ENCODE measurements around the gene TSPAN14.

Gene TSPAN14

DNA sequence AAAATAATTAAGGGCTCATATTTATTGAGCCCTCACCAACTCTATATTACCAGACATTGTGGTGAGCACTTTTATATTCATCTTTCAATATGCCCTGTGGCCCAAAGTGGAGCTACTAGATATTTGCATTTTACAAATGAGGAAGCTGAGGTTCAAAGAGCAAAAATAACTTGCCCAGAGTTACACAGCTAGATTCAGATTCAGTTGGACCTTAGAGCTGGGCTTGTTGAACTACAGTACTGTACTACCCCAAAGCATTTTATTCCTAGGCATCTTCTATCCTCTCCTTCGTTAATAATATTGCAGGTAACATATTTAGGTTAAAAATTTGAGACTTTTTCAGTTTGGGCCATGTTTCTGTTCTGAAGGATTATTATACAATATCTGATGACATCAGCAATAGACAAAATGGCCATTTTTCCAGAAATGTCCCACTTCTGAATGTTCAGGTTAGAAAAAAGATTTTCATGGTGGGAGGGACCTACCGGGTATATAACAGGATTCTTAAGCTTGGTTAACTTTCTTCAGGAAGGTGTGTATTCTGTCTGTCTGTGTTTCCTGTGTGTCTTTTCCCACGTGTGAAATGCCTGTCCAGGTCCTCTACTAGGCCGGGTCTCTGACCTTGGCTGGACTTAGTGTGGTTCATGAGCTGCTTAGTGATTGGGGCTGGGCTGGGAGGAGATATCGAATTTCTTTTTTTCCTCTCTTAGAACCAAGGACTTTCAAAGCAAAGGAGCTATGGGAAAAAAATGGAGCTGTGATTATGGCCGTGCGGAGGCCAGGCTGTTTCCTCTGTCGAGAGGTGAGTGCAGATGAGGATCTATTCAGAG lies 32.2 kb upstream of the TSPAN14 start:
- DNase-seq (ENCODE audit: low spot score): no peak

DNA sequence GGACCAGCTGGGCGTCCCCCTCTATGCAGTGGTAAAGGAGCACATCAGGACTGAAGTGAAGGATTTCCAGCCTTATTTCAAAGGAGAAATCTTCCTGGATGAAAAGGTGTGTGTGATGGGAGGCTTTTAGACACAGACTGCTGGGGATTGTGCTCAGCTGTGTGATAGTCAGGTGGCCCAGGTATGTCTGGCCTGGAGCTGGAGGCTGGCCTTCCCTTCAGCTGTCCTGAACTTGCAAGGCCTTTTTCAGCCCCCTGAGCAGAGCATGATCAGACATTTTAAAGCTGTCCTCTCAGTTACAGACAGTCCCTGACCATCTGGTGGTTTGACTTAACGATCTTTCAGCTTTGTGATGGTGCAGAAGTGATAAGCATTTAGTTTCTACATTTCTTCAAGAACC lies 28.2 kb upstream of the TSPAN14 start:
- no peak for DNase-seq (ENCODE audit: low spot score)

DNA sequence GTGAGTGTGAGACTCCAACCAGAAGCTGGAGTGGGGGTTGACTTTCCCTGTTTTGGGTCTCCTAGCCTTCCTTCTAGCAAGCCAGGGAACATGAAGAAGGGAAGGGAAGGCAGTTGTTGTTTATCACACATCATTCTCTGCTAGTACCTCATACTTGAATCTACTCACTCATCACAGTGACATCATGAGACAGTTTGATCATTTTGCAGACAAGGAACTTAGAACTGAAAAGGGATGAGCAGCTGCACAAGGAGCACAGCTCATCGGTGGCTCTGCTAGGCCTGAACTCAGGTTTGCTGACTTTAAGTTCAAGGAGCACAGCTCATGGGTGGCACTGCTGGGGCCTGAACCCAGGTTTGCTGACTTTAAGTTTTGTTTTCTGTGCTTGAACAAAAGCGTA lies 26.6 kb upstream of the TSPAN14 start:
- DNase-seq (ENCODE audit: low spot score): no peak

DNA sequence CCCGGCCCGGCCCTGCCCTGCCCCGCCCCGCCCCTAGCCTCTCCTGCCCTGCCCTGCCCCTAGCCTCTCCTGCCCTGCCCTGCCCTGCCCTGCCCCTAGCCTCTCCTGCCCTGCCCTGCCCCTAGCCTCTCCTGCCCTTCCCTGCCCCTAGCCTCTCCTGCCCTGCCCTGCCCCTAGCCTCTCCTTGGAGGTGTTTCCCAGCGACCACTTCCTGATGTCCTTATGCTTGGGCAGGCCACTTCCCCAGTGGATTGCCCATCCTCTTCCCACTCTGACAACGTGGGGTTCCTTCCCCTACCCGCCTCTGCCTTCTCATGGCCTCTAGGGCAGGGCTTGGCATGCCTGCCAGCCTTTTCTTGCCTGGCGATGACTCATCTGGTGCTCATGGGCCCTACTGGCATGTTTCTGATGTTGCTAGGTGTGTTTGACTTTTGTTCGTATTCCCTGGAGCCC lies 24.6 kb upstream of the TSPAN14 start:
- DNase-seq (ENCODE audit: low spot score): no peak

DNA sequence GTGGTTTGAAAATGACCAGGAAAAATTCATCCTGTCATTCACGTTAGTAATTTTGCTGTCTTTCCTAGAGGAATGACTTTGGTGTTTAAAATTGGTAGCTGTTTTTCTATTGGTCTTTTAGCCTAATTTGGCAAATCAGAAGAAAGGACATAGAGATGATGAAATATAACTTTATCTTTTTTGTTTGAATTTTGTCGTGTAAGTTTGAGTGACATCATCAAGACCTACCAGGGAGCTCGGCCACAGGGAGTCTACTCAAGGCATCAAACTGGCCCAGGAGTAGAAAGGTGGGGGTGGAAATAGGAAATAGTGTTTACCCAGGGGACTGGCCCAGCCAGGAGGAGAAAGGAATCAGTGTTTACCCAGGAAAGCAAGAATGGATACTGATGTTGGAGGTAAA lies 21.0 kb upstream of the TSPAN14 start:
- no peak for DNase-seq (ENCODE audit: low spot score)

DNA sequence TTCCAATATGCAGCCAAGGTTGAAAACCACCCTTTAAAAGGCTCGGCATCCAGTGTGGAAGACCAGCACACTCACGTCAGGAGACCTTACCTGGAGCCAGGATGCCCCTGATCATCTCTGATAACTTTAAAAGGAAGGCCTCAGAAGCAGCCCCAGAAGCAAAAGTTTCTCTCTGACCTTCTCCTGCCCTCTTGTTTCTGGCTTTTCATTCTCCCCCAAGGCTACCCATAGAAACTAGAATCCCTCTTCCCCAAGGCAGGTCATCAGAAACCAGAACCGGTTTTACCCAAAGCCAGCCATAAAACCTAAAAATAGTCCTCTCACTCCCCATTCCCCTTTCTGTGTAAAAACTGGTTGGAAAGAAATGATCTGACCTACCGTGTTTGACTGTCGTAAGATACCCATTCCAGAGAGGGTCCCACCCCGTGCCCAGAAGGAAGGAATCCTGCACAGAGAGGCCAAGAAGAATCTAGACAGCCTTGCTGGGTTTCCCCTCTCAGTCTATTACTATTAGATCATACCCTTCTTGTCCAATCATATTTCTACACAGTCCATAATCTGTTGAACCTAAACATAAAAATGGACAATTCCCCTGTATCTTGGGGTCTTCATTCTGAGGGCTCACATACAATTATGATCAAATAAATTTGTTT lies 17.5 kb upstream of the TSPAN14 start:
- no peak for DNase-seq (ENCODE audit: low spot score)

DNA sequence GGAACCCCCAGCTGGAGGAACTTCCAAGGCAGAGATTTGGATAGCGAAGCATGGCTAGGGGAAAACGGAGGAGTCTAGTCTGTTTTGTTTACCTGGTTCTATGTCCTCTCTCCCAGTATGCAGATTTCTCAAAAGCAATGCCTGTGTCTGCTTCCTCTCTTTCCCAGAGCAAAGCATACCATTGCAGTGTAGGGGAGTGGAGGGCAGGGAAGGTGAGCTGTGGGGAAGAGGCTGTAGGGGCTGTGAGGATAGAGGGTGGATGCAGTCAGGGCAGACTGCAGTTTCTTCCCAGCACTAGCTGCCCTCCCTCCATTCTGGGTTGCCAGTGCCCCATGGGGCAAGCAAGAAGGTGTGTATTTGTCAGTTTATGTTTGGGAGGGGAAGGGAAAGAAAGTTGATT lies 16.9 kb upstream of the TSPAN14 start:
- no peak for DNase-seq (ENCODE audit: low spot score)

DNA sequence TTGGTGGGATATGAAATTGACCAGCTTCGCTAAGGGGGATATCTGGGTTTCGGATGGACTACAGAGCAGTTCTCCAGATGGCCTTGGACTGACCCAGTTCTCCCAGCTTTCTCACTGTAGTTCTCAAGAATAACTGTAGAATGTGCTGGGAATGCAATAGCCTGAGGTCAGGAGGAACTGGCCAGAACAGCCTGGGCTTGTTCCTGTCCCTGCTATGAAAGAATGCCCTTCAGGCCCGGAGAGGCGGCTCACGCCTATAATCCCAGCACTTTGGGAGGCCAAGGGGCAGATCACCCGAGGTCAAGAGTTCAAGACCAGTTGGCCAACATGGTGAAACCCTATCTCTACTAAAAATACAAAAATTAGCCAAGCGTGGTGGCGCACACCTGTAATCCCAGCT lies 12.3 kb upstream of the TSPAN14 start:
- no peak for DNase-seq (ENCODE audit: low spot score)

DNA sequence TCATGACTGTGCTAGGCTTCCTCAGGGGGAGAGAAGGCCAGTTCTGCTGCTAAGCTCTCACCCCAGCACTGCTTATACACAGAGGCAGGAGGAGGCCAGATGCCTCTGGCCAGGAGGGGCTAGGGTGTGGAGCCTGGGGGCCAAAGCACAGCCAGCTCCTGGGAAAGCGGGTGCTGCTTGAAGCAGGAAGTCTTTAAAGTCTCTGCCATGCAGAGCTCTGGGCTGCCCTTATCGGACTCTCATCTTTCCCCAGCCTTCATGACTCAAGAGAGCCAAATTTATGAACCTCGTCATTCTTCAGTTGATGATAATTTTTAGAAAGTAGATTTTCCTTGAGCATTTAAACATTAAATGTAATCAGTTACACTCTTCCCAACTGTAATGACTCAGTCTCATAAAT lies 11.2 kb upstream of the TSPAN14 start:
- DNase-seq (ENCODE audit: low spot score): no peak

DNA sequence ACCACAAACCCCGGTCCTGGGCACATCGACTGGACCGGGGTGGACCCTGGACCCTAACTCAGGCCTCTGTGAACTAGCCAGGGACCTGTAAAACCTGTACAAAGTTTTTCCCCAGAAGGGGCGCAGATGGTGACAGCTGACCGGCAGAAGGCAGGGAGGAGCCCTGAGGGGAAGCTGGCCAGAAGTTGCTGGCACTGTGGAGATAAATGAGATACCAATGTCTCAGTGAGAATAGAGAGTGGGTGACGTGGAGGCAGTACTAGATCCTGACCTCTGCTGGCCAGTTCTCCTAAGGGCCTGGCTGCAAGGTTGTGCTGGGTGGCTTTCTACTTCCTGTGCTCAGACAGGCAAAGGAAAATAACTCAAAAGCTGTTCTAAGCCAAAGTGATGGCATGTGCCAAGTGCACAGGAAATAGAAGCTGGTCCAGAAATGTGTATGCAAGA lies 10.6 kb upstream of the TSPAN14 start:
- no peak for DNase-seq (ENCODE audit: low spot score)

DNA sequence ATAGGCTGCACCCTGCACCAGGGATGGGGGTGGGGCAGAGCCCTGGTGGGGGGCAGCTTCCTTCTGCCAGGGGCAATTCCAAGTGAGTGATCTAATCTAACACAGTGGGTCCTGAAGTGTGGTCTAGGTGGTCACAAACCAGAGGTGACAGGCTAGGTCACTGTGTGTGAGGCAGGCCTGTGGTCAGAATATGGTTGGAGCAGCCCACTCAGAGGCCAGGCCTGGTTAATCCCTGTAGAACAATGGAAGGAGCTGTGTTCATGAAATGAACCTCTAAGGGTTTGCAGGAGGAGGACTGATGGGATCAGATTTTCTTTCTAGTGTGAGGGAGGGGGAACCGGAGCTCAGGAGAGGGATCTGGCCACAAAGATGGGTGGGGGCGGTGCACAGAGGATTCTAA lies 10.0 kb upstream of the TSPAN14 start:
- DNase-seq (ENCODE audit: low spot score): no peak

DNA sequence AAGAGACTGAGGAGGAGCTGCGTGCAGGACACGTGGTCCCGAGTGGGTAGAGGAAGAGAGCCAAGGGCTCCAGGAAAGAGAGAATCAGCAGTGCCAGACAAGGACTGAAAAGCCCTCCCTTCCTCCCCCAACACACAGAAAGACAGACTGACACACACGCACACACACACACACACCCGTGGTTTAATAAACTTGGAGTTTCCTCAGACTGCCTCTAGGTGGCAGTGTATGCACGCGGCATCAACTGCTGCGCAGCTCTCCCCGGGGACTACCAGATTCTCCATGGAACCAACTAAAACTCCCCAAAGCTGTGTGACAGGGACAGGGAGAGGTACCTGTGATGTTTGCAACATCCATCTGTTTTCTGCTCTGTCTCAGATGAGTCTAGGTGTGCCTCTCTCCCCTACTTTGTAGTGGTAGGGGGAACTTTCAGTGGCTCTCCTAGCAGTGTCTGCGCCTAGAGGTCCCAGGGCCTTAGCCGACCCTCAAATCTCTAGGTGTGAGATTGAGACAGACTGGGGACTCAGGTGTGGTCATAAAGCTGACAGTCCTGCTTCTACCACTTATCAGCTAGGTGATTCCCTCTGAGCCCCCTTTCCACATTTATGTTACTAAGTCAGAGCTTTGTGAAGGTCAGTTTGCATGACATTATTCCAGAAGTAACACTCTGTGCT lies 9.3 kb upstream of the TSPAN14 start:
- DNase-seq (ENCODE audit: low spot score): peak; percentile 71

DNA sequence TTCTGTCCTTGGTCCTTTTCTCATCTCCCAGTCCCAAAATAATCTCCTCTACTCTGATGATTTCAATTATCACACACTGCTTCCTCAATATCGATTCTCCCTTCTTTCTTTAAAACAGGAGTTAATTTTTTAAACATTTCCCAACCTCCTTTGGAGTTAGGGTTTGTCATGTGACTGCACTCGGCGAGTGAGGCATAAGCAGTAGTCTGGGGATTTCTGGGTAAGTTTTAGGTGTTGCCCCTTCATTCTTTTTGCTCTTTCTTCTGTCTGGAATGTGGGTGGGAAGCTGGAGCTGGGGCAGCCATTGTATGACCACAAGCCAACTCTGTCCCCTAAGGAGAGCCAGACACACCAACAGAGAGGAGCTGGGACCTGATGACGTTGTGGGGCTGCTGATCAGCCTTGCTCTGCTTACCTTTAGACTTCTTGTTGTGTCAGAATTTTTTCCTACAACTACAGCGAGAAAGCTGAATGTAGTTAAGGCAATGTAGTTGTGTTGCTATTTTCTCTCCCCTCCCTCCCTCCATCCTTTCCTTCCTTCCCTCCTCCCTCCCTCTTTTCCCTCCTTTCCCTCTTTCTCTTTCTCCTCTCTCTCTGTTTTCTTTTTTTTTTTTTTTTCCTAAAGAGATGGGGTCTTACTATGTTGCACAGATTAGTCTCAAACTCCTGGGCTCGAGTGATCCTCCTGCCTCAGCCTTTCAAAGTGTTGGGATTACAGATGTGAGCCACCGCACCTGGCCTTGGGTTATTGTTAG lies 6.5 kb upstream of the TSPAN14 start:
- DNase-seq (ENCODE audit: low spot score): no peak

DNA sequence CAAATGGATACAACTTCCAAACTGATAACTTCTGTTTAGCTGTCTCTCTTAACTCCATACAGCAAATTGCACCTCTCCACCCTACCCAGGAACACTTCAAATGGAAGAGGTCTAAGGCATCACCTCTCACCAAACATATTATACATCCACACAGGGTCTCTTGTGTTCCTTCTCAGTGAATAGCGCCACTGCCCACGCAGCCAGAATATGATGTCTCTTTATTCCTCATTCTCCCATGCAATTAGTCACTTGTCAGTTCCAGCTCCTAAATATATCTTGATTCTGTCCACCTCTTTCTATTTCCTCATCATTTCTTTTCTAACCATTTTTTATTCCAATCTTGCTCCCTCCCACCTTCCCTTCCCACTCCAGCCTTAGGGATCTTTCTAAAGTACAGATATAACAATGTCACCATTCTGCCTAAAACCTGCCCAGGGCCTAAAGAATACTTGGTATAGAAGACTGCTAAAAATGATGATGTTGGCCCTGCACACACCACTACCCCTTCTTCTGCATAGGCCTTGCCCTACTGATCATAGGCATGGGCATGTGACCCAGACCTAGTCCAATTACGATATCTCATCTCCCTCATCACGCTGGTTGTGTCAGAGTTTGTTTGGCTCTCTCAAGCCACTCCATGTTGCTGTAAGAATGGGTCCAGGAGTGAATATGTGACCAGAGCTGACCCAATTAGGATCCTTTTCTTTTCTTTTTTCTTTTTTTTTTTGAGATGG lies 5.7 kb upstream of the TSPAN14 start:
- no peak for DNase-seq (ENCODE audit: low spot score)

DNA sequence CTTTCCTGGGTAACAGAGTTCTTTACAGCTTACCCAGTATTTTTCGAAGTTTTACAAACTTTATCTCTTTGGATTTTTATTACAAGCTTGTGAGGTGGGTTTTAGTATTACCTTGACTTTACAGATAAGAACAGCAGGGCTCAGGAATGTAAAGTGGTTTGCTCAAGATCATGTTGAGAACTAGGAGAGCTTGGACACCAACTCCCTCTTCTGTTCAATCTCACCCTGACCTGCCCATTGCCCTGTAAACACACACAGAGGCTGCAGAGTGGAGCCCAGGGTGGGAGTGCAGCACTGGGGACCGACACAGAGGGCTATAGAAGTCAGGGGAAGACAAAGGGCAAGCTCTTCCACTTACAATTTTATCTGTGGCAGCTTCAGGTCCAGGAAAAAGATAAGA lies 4.6 kb upstream of the TSPAN14 start:
- no peak for DNase-seq (ENCODE audit: low spot score)

DNA sequence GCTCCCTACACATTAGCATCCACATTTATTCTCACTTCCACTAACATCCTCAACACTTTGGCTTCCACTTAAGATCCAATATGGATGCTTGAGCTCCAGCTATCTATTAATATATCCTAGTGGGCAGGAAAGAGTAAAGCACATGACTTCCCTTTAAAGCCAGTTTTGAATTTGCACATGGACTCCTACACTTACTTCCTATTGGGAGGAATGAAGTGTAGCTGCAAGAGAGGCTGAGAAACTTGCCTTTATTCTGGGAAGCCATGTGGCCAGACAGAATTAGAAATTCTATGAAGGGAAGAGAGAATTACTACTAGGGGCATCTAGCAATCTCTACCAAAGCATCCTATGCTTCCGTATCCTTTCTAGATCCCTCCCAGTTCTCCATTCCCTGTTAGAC lies 3.0 kb upstream of the TSPAN14 start:
- DNase-seq (ENCODE audit: low spot score): no peak

DNA sequence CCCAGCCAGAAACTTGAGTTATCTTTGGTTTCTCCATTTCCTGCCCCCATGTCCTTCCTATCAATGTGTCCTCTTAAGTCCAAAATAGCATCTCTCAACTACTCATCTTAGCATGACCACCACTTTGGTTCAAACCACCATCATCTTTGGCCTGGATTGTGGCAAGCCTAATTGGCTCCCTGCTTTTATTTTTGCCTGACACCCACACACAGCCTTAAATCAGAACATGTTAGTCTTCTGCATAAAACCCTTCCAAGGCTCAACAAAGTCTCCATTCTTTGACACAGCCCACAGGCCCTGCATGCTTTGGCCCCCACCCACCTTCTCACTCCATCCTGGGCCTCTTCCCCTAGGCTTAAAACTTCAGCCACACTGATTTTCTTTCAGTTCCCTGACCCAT lies 2.0 kb upstream of the TSPAN14 start:
- DNase-seq (ENCODE audit: low spot score): no peak

DNA sequence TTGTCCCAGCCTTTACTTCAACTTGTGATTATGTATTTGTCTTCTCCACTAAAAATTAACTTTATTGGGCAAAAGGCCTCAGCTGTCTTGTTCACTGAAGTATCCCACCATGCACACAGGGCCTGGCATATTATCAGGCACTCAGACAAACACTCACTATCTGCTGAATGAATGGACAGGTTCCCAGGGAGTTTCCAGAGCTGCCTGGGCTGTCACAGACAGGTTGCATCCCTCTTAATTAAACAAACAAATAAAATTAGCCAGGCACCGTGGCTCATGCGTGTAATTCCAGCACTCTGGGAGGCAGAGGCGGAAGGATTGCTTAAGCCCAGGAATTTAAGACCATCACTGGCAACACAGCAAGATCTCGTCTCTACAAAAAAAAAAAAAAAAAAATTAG lies 1.5 kb upstream of the TSPAN14 start:
- DNase-seq (ENCODE audit: low spot score): no peak

DNA sequence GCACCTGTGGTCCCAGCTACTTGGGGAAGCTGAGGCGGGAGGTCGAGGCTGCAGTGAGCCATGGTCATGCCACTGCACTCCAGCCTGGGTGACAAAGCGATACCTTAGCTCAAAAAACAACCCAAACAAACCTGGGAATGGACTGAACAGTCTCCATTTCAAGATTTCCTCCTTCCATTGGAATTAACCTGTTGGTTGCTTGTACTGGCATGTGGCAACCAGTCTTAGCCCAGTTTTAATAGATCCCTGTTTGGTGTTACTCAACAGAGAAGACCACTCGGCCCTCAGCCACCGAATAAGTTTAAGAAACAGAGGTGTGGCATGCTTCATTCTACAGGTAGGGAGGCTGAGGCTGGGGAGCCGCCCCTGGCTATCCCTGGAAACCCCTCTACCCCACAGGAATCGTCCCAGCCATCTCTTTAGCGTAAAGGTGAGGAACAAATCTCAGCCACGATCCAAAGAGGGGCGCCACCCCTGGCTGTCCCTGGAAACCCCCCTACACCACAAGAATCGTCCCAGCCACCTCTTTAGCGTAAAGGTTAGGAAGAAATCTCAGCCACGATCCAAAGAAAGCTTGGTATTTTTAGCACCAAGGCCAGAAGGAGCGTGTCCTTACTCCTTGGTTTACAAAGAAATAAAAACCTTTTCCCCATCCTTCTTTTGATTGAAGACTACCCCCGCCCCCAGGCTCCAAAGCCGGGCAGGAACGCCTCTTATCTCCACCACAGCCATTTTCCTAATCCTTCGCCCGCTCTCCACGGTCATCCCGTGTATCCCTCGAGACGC lies 861 bp upstream of the TSPAN14 start:
- no peak for DNase-seq (ENCODE audit: low spot score)

DNA sequence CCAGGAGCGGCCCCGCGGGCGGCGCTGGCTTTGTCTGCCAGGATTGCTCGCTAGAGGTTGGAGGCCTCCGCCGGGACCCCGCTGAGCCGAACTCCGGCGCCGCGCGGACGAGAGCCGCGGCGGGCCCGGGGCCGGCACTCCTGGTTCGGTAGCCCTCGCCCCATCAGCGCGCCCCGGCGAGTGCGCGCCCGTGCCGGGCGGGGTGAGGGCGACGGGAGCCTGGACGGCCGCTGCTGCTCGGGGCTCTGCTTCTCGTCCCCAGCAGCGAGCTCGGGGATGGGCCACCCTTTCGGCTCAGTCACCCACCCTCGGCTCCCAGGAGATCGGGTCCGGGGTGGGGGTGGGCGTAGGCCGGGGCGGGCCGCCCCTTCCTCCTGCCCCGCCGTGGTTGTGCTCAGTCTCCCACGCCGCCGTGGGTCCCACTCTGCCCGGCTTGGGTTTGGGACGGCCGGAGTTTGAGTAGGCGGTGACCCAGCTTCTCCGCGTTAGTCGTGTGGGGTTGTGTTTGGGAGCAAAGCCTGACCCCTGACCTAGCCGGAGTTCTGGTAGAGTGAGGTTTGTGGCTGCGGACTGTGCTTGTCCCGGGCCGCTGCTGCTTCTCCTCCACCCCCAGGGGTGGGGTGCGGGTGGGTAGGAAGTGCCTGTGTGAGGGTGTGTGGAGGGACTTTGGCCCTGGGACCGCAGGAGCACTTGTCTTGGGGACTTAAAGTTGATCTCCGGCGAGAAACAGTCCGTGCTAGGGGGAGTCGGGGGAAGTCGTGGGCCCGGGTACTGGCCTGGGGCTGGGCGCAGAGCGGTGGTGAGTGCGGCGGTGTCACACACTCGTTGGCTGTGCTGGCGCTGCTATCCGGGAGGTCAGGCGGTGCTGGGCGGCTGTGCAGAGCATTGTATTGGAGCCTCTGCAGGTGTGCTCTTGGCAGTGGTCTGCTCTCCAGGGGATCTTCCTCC lies 677 bp downstream of the TSPAN14 start:
- no peak for DNase-seq (ENCODE audit: low spot score)
